NCI-H146 treated with DMSO at 0.1 percent for 48 hours (cell line): ENCODE measurements around the gene PPT2.
"Not testable (repeated sequence)": the region's sequence is repeated elsewhere in the genome, so short reads cannot be mapped to it uniquely, and the experiment has no call there.

Source experiments
- DNase-seq: peaks from one replicate; lab custom pipeline; 2025; ENCODE audit not compliant: unreplicated experiment; lab: John Stamatoyannopoulos, UW

The PPT2 gene

GRCh38 chr6:32203426-32204267 is 49.7 kb downstream of the PPT2 start:
- no peak for DNase-seq

- no peak for DNase-seq
These were observed 50.4 kb downstream of the PPT2 start for GRCh38 chr6:32204268-32204715.

GRCh38 chr6:32208996-32209395 is 55.1 kb downstream of the PPT2 start:
- no peak for DNase-seq

- DNase-seq: no peak
These were observed 56.3 kb downstream of the PPT2 start for GRCh38 chr6:32210191-32210601.

GRCh38 chr6:32211432-32211831 is 57.5 kb downstream of the PPT2 start:
- not testable (repeated sequence) for DNase-seq

GRCh38 chr6:32212076-32212760 is 58.3 kb downstream of the PPT2 start:
- no peak for DNase-seq
